ENCODE data around the gene LONP1.

- TF ChIP-seq, protein P1, sequence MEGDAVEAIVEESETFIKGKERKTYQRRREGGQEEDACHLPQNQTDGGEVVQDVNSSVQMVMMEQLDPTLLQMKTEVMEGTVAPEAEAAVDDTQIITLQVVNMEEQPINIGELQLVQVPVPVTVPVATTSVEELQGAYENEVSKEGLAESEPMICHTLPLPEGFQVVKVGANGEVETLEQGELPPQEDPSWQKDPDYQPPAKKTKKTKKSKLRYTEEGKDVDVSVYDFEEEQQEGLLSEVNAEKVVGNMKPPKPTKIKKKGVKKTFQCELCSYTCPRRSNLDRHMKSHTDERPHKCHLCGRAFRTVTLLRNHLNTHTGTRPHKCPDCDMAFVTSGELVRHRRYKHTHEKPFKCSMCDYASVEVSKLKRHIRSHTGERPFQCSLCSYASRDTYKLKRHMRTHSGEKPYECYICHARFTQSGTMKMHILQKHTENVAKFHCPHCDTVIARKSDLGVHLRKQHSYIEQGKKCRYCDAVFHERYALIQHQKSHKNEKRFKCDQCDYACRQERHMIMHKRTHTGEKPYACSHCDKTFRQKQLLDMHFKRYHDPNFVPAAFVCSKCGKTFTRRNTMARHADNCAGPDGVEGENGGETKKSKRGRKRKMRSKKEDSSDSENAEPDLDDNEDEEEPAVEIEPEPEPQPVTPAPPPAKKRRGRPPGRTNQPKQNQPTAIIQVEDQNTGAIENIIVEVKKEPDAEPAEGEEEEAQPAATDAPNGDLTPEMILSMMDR (IDR thresholded peaks at IDR 0.05; ENCODE audit: low read depth, low read length, missing input control) = peak; percentile 80
- TF ChIP-seq GABPA (IDR thresholded peaks at IDR 0.05 in 1 of 2, conservative IDR thresholded peaks at IDR 0.05 in 1 of 2) (peak in 1 of 2 donors; percentile 47), JUND (IDR thresholded peaks at IDR 0.05) (no peak), TAF1 (conservative IDR thresholded peaks at IDR 0.05) (no peak), SP1 (IDR thresholded peaks at IDR 0.05) (peak; percentile 79), EGR1 (IDR thresholded peaks at IDR 0.05; ENCODE audit: low read depth in 2 of 2) (peak in 1 of 2 donors; percentile 38), FOXA1 (IDR thresholded peaks at IDR 0.05) (no peak), MAX (IDR thresholded peaks at IDR 0.05) (no peak)
- TF ChIP-seq, protein P2, sequence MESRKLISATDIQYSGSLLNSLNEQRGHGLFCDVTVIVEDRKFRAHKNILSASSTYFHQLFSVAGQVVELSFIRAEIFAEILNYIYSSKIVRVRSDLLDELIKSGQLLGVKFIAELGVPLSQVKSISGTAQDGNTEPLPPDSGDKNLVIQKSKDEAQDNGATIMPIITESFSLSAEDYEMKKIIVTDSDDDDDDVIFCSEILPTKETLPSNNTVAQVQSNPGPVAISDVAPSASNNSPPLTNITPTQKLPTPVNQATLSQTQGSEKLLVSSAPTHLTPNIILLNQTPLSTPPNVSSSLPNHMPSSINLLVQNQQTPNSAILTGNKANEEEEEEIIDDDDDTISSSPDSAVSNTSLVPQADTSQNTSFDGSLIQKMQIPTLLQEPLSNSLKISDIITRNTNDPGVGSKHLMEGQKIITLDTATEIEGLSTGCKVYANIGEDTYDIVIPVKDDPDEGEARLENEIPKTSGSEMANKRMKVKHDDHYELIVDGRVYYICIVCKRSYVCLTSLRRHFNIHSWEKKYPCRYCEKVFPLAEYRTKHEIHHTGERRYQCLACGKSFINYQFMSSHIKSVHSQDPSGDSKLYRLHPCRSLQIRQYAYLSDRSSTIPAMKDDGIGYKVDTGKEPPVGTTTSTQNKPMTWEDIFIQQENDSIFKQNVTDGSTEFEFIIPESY (IDR thresholded peaks at IDR 0.05) = no peak
Observed at GRCh38 chr19:5686647-5687359, 33.1 kb downstream of the LONP1 start.

Data from liver (tissue), 3 donors.